Caco-2 (cell line): Measurements from ENCODE around the gene MOSPD3. TPM values are rescaled to one million over a fixed set of nuclear protein-coding genes. Genes with fewer than 3 reads are reported as not detected.

Experiments used
- BruUV-seq: library from RNA; stranded (reverse); fragments of 400-500 nt; replicated peaks from 2 replicates; lab custom pipeline; 2021; lab: Mats Ljungman, UMichigan
- CTCF ChIA-PET: fragments of 300-600 bp; sonication (Branson Sonifier 250); formaldehyde crosslinking; loops from one replicate; lab custom pipeline; 2022; ENCODE audit warnings: antibody characterized with exemption; lab: Charles Lee
- POLR2A ChIA-PET: fragments of 300-600 bp; sonication (Branson Sonifier 250); formaldehyde crosslinking; loops from one replicate; lab custom pipeline; 2022; ENCODE audit warnings: antibody characterized with exemption; lab: Charles Lee
- DNase-seq, 2 experiments: peaks; one replicate each; pipeline versions ENCODE4 v3.0.0 to v3.0.0-alpha.2; 2020 to 2022
- H3K27me3 ChIP-seq: replicated peaks from 2 replicates; pipeline ENCODE4 v1.6.0; 2011; ENCODE audit warnings: low read length; ENCODE audit not compliant: control insufficient read depth, insufficient read depth
- H3K36me3 ChIP-seq: 2 replicates; pipeline ENCODE4 v1.5.1; 2011; ENCODE audit warnings: low read length; ENCODE audit not compliant: control insufficient read depth, insufficient read depth
- H3K4me1 ChIP-seq: fragments of 250-450 bp; sonication (Bioruptor Pico); 2 replicates; pipeline ENCODE4 v1.5.1; 2020; ENCODE audit warnings: mild to moderate bottlenecking
- H3K4me3 ChIP-seq: 2 replicates; pipeline ENCODE4 v1.5.1; 2011; ENCODE audit warnings: low read depth, mild to moderate bottlenecking, control low read depth, low read length
- H3K9me3 ChIP-seq: fragments of 250-450 bp; sonication (Bioruptor Pico); 2 replicates; pipeline ENCODE4 v1.5.1; 2020; ENCODE audit warnings: mild to moderate bottlenecking, moderate library complexity
- H3K27ac Mint-ChIP-seq: one replicate; pipeline ENCODE4 v1.8.0; 2022; ENCODE audit warnings: mixed read lengths; ENCODE audit not compliant: unreplicated experiment
- H3K27me3 Mint-ChIP-seq: one replicate; pipeline ENCODE4 v1.8.0; 2022; ENCODE audit warnings: mixed read lengths; ENCODE audit not compliant: insufficient read depth, unreplicated experiment
- H3K36me3 Mint-ChIP-seq: one replicate; pipeline ENCODE4 v1.8.0; 2022; ENCODE audit warnings: mild to moderate bottlenecking, mixed read lengths; ENCODE audit not compliant: insufficient read depth, unreplicated experiment
- H3K4me1 Mint-ChIP-seq: one replicate; pipeline ENCODE4 v1.8.0; 2022; ENCODE audit warnings: low read depth, mixed read lengths; ENCODE audit not compliant: unreplicated experiment
- H3K4me3 Mint-ChIP-seq: one replicate; pipeline ENCODE4 v1.8.0; 2022; ENCODE audit warnings: mild to moderate bottlenecking, moderate library complexity, mixed read lengths; ENCODE audit not compliant: unreplicated experiment
- H3K9me3 Mint-ChIP-seq: one replicate; pipeline ENCODE4 v1.8.0; 2022; ENCODE audit warnings: mixed read lengths; ENCODE audit not compliant: unreplicated experiment
- intact Hi-C: fragments of 100-400 bp; cut with micrococcal nuclease; formaldehyde crosslinking; loops from one replicate; pipeline ENCODE4 v1.10.0; 2022; ENCODE audit not compliant: unreplicated experiment
- total RNA-seq: library from RNA; stranded (reverse); gene quantifications from 2 replicates; pipeline ENCODE4 v1.2.3, GENCODE V29; 2022
- TF ChIP-seq, protein P1 (sequence below), 2 experiments: fragments of 200-600 bp in 1 of 2; IDR thresholded peaks; 1 replicate in 1 of 2; 2 replicates in 1 of 2; pipeline versions ENCODE4 v1.5.1 to v1.8.0; 2011 to 2022; ENCODE audit warnings: antibody characterized with exemption in 1 of 2, control low read depth in 1 of 2, inconsistent platforms in 1 of 2, low read depth in 1 of 2, low read length in 1 of 2, mild to moderate bottlenecking in 1 of 2, moderate library complexity in 1 of 2; ENCODE audit not compliant: insufficient read depth in 1 of 2, severe bottlenecking in 1 of 2, unreplicated experiment in 1 of 2

The MOSPD3 gene
- total RNA-seq, 1 experiment from 2014 or later: 24.7 TPM

DNA sequence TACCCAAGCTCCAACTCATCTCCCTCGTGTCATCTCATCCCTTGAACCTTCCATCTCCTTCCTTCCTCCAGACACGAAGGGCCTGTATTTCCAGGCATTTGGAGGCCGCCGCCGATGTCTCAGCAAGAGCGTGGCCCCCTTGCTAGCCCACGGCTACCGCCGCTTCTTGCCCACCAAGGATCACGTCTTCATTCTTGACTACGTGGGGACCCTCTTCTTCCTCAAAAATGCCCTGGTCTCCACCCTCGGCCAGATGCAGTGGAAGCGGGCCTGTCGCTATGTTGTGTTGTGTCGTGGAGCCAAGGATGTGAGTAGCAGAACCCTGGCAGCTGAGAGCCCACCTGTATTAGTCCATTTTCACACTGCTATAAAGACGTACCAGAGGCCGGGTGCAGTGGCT, 20.7 kb upstream of the MOSPD3 start:
- POLR2A ChIA-PET: interaction anchor here (0.6 kb wide), 1 partner anchor 137 kb away, joined by 4 read pairs; no protein-coding TSS in a partner anchor

GRCh38 chr7:100595188-100595587, 17.2 kb upstream of the MOSPD3 start:
- Mint-ChIP-seq H3K4me1 (no peaks in the 10 kb centered on the region), H3K27me3 (no peaks in the 10 kb centered on the region), H3K4me3 (no peak overlapping the region), H3K27ac (no peak overlapping the region), H3K9me3 (no peaks in the 10 kb centered on the region), H3K36me3 (peaks cover 15% of the 10 kb centered on the region)
- TF ChIP-seq, protein P1, sequence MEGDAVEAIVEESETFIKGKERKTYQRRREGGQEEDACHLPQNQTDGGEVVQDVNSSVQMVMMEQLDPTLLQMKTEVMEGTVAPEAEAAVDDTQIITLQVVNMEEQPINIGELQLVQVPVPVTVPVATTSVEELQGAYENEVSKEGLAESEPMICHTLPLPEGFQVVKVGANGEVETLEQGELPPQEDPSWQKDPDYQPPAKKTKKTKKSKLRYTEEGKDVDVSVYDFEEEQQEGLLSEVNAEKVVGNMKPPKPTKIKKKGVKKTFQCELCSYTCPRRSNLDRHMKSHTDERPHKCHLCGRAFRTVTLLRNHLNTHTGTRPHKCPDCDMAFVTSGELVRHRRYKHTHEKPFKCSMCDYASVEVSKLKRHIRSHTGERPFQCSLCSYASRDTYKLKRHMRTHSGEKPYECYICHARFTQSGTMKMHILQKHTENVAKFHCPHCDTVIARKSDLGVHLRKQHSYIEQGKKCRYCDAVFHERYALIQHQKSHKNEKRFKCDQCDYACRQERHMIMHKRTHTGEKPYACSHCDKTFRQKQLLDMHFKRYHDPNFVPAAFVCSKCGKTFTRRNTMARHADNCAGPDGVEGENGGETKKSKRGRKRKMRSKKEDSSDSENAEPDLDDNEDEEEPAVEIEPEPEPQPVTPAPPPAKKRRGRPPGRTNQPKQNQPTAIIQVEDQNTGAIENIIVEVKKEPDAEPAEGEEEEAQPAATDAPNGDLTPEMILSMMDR (IDR thresholded peaks at IDR 0.05; ENCODE audit: insufficient read depth in 1 of 2, low read depth in 1 of 2, low read length in 1 of 2, severe bottlenecking in 1 of 2, unreplicated experiment in 1 of 2): no peak
- no peak for DNase-seq
- ChIA-PET POLR2A (interaction anchor here (1.0 kb wide), 1 partner anchor 9 kb away, joined by 4 read pairs; the partner anchor contains the start of genes FBXO24 and LRCH4), CTCF (no interaction called here)
- intact Hi-C loops: no loop called here
- H3K27me3 ChIP-seq: no peaks in the 10 kb centered on the region
- BruUV-seq: no TSS peak
- no peaks in the 10 kb centered on the region for H3K9me3 ChIP-seq
- no peaks in the 10 kb centered on the region for H3K36me3 ChIP-seq
- H3K4me3 ChIP-seq: no peak overlapping the region
- no peaks in the 10 kb centered on the region for H3K4me1 ChIP-seq

More for the DNA sequence above, 20.7 kb upstream of the MOSPD3 start:
- TF ChIP-seq, protein P1 (IDR thresholded peaks at IDR 0.05; ENCODE audit: insufficient read depth in 1 of 2, low read depth in 1 of 2, low read length in 1 of 2, severe bottlenecking in 1 of 2, unreplicated experiment in 1 of 2): no peak
- H3K9me3 Mint-ChIP-seq: no peaks in the 10 kb centered on the region
- no peak for DNase-seq
- no peak overlapping the region for H3K4me3 Mint-ChIP-seq
- intact Hi-C loops: no loop called here
- Histone ChIP-seq H3K4me3 (no peak overlapping the region), H3K27me3 (no peaks in the 10 kb centered on the region), H3K4me1 (no peaks in the 10 kb centered on the region), H3K36me3 (no peaks in the 10 kb centered on the region), H3K9me3 (no peaks in the 10 kb centered on the region)
- H3K4me1 Mint-ChIP-seq: peaks cover 6% of the 10 kb centered on the region
- peaks cover 20% of the 10 kb centered on the region for H3K36me3 Mint-ChIP-seq
- no peak overlapping the region for H3K27ac Mint-ChIP-seq
- no TSS peak for BruUV-seq
- no peaks in the 10 kb centered on the region for H3K27me3 Mint-ChIP-seq
- CTCF ChIA-PET: no interaction called here

- Mint-ChIP-seq H3K4me3 (no peak overlapping the region), H3K36me3 (peaks cover 6% of the 10 kb centered on the region), H3K27me3 (no peaks in the 10 kb centered on the region), H3K4me1 (no peaks in the 10 kb centered on the region), H3K9me3 (no peaks in the 10 kb centered on the region), H3K27ac (no peak overlapping the region)
- TF ChIP-seq, protein P1 (IDR thresholded peaks at IDR 0.05; ENCODE audit: insufficient read depth in 1 of 2, low read depth in 1 of 2, low read length in 1 of 2, severe bottlenecking in 1 of 2, unreplicated experiment in 1 of 2): no peak
- DNase-seq: no peak
- Histone ChIP-seq H3K9me3 (no peaks in the 10 kb centered on the region), H3K27me3 (no peaks in the 10 kb centered on the region), H3K4me1 (peaks cover 12% of the 10 kb centered on the region), H3K36me3 (no peaks in the 10 kb centered on the region), H3K4me3 (no peak overlapping the region)
- intact Hi-C loops: no loop called here
- ChIA-PET CTCF (no interaction called here), POLR2A (interaction anchor here (0.8 to 1.1 kb wide), 2 partner anchors 12 to 14 kb away, joined by 3 read pairs; partner anchors contain the start of genes FBXO24 and MOSPD3)
- BruUV-seq: no TSS peak
Observed at GRCh38 chr7:100598425-100598824, 13.9 kb upstream of the MOSPD3 start.
